Skin of body (tissue), 2 donors: Measurements from ENCODE around the gene HPS1. TPM values are rescaled to one million over a fixed set of nuclear protein-coding genes. Genes with fewer than 3 reads are reported as not detected.
"Not testable (repeated sequence)": the region's sequence is repeated elsewhere in the genome, so short reads cannot be mapped to it uniquely, and the experiment has no call there.

ENCODE experiments used
- DNase-seq: peaks from one replicate; lab custom pipeline; 2025; lab: John Stamatoyannopoulos, UW
- total RNA-seq: library from RNA; depleted of rRNA; stranded (reverse); fragments of >200 nt; gene quantifications from one replicate; pipeline ENCODE4 v1.2.3, GENCODE V29; 2014

Gene HPS1
- total RNA-seq, 1 donor from 2014 or later: 16.8 TPM

DNA sequence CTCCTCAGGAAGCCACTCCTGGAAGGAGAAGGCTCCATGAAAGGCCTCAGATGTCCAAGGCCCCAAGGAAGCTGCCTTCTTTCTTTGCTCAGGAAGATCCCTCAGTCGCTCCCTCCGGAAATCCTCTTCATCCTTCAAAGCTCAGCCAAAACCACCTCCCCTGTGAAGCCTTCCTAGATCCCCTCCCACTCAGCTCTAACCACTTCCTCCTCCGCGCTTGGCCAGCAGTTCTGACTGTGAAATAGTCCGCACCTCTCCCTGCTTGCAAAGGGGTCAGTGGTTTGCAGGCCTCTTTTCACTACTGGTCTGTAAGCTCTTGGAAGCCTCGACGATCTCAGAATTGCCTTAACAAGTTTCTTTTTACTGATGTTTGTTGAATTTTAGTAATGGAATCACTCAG lies 55.7 kb downstream of the HPS1 start:
- no peak for DNase-seq

DNA sequence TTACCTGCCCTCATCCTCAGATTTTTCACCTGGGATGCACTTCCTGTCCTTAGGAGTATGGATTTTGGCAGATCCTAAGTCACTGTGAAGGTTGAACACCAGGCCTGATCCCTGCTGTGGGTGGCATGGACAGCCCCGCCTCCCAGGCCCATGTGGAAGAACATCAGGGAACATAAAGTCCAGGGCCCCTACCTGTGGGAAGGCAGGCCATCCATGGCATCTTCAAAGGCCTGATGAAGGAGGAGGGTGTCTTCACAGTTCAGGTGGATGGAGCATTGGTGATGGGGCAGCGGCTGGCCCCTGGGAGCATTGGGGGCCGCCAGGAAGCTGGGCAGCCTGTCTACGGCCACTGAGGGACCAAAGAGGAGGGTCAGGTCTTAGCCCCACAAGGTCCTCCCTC lies 56.3 kb downstream of the HPS1 start:
- no peak for DNase-seq

DNA sequence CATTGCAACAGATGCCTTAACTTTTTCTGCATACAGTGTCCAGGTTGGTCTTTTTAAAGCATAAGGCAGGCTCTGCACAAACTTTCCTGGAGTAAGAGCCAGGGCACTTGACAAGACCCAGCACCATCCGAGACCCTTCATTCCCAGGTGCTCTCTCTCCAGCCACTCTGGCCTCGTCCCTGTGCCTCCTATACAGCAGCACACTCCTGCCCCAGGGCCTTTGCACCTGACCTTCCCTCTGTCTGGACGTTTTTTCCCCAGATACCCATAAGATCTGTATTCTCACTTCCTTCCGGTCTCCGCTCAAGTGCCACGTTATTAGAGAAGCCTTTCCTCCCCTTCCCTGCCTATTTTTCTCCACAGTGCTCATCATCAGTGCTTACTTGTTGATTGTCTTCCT lies 57.3 kb downstream of the HPS1 start:
- DNase-seq: no peak

DNA sequence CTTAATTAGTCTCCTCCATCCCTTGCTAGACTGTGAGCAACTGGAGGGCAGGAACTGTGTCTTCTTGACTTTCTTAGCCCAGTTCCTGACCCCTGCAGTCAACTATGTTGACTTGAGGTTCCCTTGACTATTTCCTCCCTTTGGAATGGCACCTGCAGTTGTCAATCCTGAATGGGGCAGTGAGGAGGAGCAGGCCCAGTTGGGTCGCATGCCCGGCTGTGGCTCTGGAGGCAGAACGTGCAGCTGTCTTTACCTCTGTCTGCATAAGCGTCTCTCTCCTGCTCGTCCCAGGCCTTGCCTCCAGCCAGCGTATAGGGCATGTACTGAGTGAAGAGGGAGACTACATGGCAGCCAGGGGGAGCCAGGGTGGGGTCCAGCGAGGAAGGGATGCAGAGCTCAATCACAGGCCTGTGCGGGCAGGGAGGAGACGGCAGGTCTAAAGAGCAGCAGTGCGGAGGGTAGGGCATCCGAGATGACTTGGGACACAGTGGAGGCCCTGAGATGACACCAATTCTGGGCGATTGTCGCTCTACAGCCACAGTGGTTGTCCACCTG lies 58.6 kb downstream of the HPS1 start:
- DNase-seq: no peak

DNA sequence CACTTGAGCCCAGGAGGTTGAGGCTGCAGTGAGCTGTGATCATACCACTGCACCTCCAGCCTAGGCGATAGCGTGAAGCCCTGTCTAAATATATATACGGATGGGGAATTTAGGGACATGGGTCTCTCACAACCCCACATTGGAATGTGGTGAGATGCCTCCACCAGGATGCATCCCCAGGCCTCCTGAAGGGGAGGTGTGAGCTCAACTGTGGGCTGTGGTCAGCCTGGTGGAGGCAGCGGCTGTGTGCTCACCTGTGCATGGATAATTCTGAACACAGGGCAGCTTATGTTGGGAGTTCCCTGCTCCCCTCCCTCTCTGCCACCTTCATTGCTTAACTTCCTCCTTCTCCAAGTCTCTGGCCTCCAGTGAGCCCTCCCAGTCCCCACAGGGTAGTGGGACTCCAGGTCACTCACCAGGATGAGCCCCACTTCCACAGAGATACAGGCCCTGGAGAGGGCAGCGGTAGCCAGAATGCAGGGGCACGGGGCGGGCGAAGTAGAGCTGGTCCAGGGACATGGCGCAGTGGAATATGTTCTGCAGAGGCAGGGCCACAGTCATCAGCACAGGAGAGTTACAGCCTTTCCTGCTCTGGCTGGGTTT lies 62.1 kb downstream of the HPS1 start:
- DNase-seq: no peak

DNA sequence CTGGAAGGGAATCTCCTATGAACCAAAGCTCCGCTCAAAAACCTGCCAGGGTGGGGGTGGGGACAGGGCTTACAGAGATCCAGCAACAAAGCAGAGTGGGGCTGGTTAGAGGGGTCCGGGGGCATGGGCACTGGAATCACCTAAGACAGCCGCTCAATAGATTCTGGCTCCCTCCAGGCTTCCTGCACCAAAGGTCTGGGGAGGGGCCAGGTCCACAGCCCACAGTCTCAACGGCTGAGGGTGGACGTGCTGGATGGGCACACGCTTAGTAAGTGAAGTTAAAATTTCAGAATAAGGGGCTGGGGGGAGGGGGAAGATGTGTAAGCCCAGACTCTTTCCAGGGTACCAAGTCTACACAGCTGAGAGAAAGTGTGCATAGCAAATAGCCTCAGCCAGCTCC lies 62.9 kb downstream of the HPS1 start:
- DNase-seq: no peak

DNA sequence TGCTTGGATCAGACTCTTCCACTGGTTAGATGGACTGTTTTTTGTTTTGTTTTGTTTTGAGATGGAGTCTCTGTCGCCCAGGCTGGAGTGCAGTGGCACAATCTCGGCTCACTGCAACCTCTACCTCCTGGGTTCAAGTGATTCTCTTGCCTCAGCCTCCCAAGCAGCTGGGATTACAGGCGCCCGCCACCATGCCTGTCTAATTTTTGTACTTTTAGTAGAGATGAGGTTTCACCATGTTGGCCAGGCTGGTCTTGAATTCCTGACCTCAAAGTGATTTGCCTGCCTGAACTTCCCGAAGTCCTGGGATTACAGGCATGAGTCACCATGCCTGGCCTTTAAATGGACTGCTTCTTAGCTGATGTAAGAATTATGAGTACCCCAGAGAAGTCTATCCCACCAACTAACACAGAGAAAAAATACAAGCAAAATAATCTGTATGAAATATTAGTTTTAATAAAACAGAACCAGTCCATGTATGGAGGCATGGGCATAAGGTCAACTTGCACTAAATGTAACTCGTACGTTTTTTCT lies 63.5 kb downstream of the HPS1 start:
- DNase-seq: not testable (repeated sequence)

DNA sequence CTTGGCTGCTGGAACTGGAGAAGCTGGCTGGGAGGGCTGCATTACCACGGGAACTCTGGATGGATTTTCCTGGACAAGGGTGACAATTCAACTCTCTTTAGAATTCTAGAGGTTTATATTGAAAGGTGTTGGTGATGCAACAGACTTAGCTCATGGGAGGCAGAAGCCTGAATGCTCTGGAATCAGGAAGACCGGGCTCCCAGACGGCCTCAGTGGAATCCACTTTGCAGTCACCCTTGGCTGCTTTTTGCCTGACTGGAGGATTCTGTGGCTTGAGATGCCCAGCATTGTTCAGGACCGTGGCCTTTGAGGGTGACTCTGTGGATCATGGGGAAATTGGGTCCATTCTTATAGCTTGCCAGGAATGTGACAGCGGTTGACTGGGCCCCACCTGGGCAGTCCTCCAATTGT lies 64.0 kb downstream of the HPS1 start:
- DNase-seq: no peak

DNA sequence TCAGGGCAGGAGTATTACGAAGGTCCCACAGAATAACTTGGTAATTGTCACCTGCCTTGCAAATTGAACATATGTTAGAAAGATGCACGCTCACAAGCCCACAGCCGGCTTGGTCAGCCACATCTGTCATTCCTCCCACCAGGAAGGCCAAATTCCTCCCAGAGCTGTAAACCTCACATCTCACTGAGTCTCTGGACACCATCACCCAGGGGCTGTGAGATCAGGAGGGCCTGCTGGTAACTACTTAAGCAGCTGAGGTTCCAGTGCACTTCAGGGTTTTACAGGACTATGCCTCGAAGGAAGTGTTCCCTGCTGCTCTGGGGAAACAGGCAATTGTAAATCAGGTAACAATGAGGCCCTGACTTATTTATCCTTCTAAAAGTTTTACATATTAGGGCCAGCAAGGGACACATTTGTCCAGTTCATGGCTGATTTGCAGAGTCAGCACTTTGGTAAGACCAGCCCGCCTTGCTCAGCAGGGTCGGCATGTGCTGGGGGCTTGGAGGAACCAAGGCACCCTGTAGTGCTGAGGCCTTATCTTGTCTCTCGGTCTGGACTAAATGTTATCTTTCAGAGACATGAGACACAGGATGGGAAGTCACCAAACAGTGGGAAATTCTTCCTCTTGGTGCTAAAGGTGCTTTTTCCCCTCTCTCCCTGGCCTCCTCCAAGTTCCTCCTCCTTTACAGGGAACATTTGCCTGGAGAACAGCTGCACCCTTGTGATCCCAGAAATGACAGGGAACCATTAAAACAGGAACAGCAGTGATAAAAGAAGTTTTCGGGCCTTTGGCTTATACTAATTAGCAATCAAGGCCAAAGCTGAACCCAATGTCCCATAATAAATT lies 66.0 kb downstream of the HPS1 start:
- no peak for DNase-seq

DNA sequence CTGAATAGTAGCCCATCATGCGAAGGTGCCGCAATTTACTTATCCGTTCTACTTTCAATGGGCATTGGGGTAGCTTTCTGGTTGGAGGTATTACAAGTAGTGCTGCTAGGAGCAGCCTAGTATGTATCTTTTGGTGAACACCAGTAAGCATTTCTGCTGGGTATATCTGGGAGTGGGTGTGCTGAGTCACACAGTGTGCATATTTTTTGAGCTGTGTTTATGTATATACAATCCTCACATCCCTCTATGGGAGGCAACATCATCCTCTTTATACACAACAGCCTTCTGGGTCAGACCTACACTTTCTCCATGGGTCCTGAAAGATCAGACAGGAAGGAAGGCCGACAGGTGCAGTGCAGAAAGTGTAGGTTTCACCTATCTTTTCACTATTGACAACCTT lies 68.0 kb downstream of the HPS1 start:
- DNase-seq: no peak

DNA sequence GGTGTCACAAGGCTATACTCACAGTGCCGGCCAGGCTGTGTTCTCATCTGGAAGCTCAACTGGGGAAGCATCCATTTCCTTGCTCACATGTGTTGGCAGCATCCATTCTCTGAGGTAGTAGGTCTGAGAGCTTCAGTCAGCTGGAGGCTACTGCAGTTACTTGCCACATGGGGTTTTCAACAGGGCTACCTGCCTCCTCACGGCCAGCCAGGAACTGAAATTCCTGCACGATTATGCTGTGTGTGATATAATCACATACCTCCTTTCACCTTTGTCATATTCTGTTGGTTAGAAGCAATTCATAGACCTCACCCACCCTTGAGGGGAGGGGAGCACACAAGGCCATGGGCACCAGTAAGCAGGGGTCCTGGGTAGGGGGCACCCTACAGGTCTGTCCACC lies 69.2 kb downstream of the HPS1 start:
- no peak for DNase-seq

DNA sequence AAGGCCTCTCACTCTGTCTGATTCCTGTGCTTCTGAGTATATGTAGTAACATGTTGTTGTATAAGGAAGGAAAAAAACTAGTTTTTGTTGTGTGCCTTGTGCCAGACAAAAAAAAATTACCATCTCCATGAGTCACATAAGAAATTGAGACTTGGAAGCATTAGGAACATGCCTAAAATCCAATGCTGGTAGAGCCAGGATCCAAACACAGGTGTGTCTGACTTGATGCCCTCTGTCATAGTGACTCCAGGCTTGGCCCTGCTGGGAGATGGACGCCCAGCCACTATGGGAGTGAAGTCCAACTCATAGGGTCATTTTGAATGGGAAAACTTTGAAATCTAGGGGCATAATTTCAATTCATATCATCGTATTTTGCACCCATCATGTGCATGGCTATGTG lies 69.7 kb downstream of the HPS1 start:
- no peak for DNase-seq

DNA sequence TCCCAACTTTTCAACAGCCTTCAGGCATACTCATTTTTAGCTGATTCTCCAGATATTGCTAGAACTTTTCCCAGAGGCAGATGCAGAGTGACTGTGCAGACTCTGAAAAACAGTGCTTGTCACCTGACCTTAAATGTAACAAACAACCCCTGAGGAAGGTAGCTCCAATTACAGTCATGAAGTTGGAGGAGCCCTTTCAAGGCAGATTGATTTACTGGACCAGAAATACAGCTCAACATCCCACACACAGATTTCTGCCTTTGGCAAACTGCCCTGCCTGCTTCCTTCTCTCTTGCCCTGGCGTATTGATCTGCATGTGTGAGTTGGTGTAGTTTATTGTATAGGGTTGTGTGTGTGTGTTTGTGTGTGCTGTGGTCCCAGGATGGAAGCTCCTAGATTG lies 70.2 kb downstream of the HPS1 start:
- no peak for DNase-seq

DNA sequence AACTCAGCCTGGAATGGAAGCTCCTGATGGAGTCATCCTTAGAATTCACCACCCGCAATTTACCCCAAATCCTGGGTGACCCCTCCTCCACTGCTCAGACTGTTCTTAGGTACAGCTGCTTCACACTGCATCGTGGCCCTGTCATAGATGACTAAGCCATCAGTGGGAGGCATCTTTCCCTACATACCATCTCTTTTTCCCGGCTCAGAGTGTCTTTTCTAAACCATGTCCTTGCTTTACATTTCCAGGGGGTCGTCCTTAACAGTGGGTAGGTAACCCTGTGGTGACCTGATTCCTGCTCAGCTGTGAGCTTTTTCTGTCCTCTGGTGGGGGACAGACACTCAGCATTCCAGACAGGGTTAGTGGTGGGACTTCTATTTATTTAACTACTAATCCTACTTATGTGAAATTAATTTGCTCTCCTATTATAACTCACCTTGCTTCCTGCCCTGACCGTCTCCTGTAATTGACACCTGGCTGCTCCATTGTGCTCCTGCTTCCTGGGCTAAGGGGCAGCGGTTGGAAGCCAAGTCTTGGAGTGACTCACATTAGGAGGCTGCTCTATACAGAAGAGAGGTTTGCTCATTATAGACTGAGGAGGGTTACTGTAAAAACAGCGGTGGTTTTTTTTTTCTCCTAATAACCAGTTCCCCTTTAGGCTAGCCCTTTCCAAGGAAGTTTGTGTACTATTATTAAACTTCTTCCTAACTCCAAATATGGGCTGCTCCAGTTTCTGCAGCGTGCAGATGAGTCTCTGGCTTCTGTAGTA lies 72.3 kb downstream of the HPS1 start:
- no peak for DNase-seq

DNA sequence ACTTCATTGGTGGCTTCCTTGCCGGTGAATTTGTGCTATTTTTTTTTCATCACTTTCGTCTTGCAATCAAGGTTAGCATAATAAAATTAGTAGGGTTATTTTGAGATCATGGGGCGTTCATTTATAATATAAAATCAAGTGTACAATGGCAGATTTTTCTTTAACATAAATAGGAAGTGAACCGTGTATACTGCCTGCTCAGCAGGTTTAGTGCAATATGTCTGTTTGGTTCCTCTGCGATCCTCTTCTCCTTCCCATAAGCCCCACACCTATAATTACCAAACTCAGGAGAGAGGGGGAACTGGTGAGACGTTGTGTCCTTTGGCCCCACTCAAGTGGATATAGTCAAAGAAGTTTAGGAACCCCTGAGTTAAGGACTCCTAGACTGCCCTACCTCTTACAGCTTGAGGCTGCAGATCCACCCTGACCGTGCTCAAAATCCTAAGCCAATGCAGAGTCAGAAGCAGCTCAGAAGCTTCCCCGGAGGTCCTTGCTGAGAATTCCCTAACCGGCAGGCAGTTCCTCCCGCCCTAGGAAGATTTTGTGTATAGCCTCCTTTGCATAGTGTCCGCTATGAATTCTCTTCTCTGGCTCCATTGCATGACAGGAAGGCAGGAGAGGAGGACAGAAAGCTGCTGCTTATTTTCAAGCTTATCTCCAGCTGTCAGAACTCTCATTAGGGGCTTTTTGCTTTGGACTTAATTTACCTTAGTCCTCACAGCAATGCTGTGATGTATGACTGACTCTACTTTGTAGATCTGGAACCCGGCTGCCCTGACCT lies 73.3 kb downstream of the HPS1 start:
- no peak for DNase-seq

DNA sequence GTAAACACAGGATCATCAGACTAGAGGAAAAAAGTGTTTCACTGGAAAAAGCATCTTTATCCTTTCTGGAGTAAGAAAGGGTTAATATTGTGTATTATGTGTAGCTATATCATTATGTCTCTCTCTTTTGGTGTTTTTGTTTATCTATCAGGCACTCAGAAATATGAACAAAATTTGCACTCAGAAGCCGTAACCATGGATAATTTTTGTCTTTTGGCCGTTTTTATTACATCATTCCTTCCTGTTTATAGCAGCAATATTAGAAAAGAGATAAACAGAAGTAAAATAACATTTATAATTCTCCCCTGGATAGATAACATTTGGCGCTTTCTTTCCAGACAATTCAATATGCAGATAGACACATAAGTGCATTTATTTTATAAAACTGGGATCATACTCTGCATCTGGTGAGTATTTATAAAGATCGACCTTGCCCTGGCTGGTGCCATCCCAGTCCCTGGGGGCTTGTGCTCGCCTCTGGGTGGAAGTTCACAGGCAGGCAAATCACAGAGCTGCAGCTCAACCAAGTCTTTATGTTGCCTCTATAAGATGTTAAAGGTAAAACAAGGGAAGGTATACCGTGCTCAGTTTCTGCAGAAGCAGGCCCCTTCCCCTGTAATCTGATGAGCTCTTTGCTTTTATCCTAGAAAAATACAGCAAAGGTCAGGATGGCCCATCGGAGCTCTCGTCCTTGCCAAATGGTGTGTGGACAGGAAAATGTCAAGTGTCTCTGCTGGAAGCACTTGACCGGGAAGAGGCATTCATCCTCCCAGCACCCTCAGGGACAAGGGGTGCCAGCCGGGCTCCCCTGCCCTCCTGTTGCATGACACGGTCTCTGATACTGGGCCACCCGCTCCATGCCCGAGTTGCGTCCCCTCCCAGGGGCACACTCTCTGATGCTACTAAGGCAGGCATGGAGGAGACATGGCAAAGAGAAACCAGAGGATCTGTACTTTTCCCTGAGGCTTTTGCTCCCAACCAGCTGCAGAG lies 75.6 kb downstream of the HPS1 start:
- no peak for DNase-seq

DNA sequence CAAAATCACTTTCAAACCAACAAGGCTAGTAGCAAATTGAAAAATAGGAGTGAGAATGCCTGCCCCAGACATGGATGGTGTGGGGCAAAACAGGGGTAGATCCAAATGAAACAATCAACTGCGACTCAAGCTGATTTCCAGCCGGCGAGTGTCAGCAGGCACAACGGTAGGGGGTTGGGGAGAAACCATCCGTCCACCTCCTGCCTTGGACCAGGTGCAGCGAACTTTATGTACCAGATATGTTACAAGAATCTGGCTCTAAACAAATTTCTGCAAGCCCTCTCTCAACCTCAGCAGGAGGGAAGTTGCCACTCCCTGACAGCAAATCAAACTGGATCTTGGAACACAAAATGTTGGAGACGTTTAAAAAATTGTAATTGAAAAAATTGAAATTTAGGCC lies 76.9 kb downstream of the HPS1 start:
- DNase-seq: no peak

DNA sequence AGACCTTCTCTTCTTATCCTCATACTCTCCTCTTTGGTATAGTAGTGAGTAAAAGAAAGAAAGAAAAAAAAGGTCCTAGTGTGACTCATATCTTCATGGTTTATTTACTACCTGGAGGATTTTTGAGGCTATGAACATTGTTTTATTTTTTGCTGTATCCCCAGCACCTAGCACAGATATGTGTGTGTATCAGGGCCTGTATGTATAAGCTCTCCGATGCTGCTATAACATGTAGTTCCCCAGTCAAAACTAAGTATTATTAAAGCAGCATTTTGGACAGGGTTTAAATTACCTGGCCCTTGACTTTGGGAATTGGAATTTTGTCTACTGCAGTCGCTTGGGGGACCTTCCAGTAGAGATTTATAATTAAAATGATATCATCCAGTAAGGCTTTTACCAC lies 78.1 kb downstream of the HPS1 start:
- no peak for DNase-seq

DNA sequence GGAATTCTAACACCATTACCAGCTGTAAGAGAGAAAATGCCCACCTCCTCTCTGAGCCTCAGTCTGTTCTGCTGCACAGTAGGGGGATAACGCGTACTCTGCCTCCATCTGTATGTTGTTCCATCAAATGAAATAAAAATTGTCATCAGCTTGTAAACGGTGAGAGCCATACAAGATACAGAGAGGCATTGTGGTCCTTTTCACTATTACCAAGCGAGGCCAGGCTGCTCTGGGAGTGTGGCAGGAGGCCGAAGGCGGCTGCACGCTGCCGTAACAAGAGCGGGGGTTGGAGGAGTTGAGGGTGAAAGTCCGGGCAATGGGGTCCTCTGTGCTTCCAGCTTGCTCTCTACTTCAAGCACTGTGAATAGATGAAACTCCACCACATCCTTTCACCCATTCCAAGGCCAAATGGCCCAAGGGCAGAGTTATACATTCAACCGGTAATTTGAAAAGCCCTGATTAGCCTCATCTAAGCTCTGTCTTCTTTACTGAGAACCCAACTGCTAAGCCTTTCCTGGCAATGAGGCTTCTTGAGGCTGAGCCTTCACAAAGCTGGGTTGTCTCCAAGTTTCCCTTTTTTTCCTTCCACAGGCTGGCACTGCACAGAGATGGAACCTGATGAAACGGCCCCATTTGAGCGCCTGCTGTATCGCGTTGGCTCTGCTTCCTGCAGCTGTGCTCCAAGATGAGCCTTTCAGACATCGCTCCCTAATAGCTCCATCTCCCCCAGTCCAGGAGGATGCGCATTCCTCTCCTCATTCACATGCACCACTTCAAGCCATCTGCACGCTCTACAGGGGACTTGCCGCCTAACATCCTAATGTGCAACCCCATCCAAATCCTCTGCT lies 78.9 kb downstream of the HPS1 start:
- DNase-seq: no peak
